Measurements from ENCODE around the gene CABP7.

Gene CABP7

GRCh38 chr22:29723766-29724165 is 4.0 kb downstream of the CABP7 start:
- DNase-seq, result no peak

- DNase-seq, result no peak
Measured at GRCh38 chr22:29724843-29725242, 5.0 kb downstream of the CABP7 start.

- DNase-seq, result no peak
Measured at GRCh38 chr22:29726106-29726505, 6.3 kb downstream of the CABP7 start.

- DNase-seq, result no peak
Measured at GRCh38 chr22:29726512-29727130, 6.8 kb downstream of the CABP7 start.

GRCh38 chr22:29727131-29727523 is 7.3 kb downstream of the CABP7 start:
- no peak for DNase-seq

GRCh38 chr22:29729161-29729560 is 9.4 kb downstream of the CABP7 start:
- no peak for DNase-seq

- DNase-seq, result no peak
Measured at GRCh38 chr22:29731058-29731850, 11.5 kb downstream of the CABP7 start.

- DNase-seq, result no peak
Measured at GRCh38 chr22:29732883-29733282, 13.1 kb downstream of the CABP7 start.

GRCh38 chr22:29733362-29734201 is 13.8 kb downstream of the CABP7 start:
- no peak for DNase-seq

GRCh38 chr22:29734406-29734805 is 14.6 kb downstream of the CABP7 start:
- no peak for DNase-seq

GRCh38 chr22:29734838-29735237 is 15.0 kb downstream of the CABP7 start:
- no peak for DNase-seq

GRCh38 chr22:29735416-29735815 is 15.6 kb downstream of the CABP7 start:
- no peak for DNase-seq

GRCh38 chr22:29737251-29738117 is 17.7 kb downstream of the CABP7 start:
- DNase-seq, result no peak

GRCh38 chr22:29738118-29738815 is 18.5 kb downstream of the CABP7 start:
- no peak for DNase-seq

- no peak for DNase-seq
Measured at GRCh38 chr22:29739346-29739875, 19.6 kb downstream of the CABP7 start.

GRCh38 chr22:29740216-29740615 is 20.4 kb downstream of the CABP7 start:
- DNase-seq, result no peak

- no peak for DNase-seq
Measured at GRCh38 chr22:29741926-29742325, 22.1 kb downstream of the CABP7 start.

- DNase-seq, result no peak
Measured at GRCh38 chr22:29742326-29742725, 22.5 kb downstream of the CABP7 start.

- DNase-seq, result no peak
Measured at GRCh38 chr22:29744902-29745301, 25.1 kb downstream of the CABP7 start.

- DNase-seq, result no peak
Measured at GRCh38 chr22:29747832-29748231, 28.0 kb downstream of the CABP7 start.

- no peak for DNase-seq
Measured at GRCh38 chr22:29748248-29748893, 28.6 kb downstream of the CABP7 start.
